Hepatocyte (in vitro differentiated cells): ENCODE data around the gene EML4. TPM values are rescaled to one million over a fixed set of nuclear protein-coding genes. Genes with fewer than 3 reads are reported as not detected.

Source experiments
- DNase-seq: peaks from one replicate; pipeline ENCODE4 v3.0.0-alpha.2; 2016; ENCODE audit warnings: low spot score
- H2AFZ ChIP-seq: fragments of 200-600 bp; sonication (generic); 2 replicates; pipeline ENCODE4 v1.6.0; 2016; ENCODE audit warnings: antibody characterized with exemption, mild to moderate bottlenecking
- H3K27ac ChIP-seq: fragments of 200-600 bp; sonication (generic); 2 replicates; pipeline ENCODE4 v1.5.1; 2016; ENCODE audit warnings: mild to moderate bottlenecking
- H3K27me3 ChIP-seq: fragments of 200-600 bp; sonication (generic); 2 replicates; pipeline ENCODE4 v1.6.1; 2016
- H3K36me3 ChIP-seq: fragments of 200-600 bp; sonication (generic); replicated peaks from 2 replicates; pipeline ENCODE4 v1.5.1; 2016; ENCODE audit warnings: low read depth; ENCODE audit not compliant: insufficient read depth
- H3K4me1 ChIP-seq: fragments of 200-600 bp; sonication (generic); 2 replicates; pipeline ENCODE4 v1.5.1; 2016; ENCODE audit warnings: mild to moderate bottlenecking, moderate library complexity; ENCODE audit not compliant: insufficient read depth
- H3K4me2 ChIP-seq: fragments of 200-600 bp; sonication (generic); 2 replicates; pipeline ENCODE4 v1.6.0; 2016
- H3K4me3 ChIP-seq: fragments of 200-600 bp; sonication (generic); 2 replicates; pipeline ENCODE4 v1.5.1; 2016; ENCODE audit warnings: mild to moderate bottlenecking
- H3K79me2 ChIP-seq: fragments of 200-600 bp; sonication (generic); 2 replicates; pipeline ENCODE4 v1.6.0; 2017; ENCODE audit warnings: mild to moderate bottlenecking
- H3K9me2 ChIP-seq: fragments of 200-600 bp; sonication (generic); replicated peaks from 2 replicates; pipeline ENCODE4 v1.6.0; 2017; ENCODE audit warnings: mild to moderate bottlenecking; ENCODE audit not compliant: insufficient read depth
- H3K9me3 ChIP-seq: fragments of 200-600 bp; sonication (generic); 2 replicates; pipeline ENCODE4 v1.5.1; 2016; ENCODE audit warnings: low read depth, mild to moderate bottlenecking
- H4K20me1 ChIP-seq: fragments of 200-600 bp; sonication (generic); 2 replicates; pipeline ENCODE4 v1.6.0; 2016; ENCODE audit warnings: mild to moderate bottlenecking; ENCODE audit not compliant: insufficient read depth, poor library complexity, severe bottlenecking
- EZH2 ChIP-seq: fragments of 200-600 bp; sonication (generic); IDR thresholded peaks from 2 replicates; pipeline ENCODE4 v1.6.1; 2016; ENCODE audit warnings: antibody characterized with exemption, mild to moderate bottlenecking, borderline replicate concordance
- EZH2phosphoT487 ChIP-seq: fragments of 200-600 bp; sonication (generic); IDR thresholded peaks from one replicate; pipeline ENCODE4 v1.6.1; 2018; ENCODE audit warnings: antibody characterized with exemption, mild to moderate bottlenecking, low read depth, moderate library complexity; ENCODE audit not compliant: unreplicated experiment, severe bottlenecking
- WGBS: methylation state at CpG from one replicate; pipeline ENCODE4 v1.1.6; 2016; ENCODE audit warnings: low lambda C conversion rate; ENCODE audit errors: missing lambda C conversion rate; 5-methylcytosine and 5-hydroxymethylcytosine counted together
- polyA plus RNA-seq: library from polyadenylated mRNA; unstranded; fragments of >200 nt; fragmentation: Nextera tagmentation; extraction: Ambion mirVana; gene quantifications from 2 replicates; pipeline ENCODE4 v1.2.1, GENCODE V29; 2016
- total RNA-seq: library from RNA; depleted of rRNA; stranded (reverse); fragments of >200 nt; gene quantifications from 2 replicates; pipeline ENCODE4 v1.2.3, GENCODE V29; 2014
- TF ChIP-seq, protein P1 (sequence below): fragments of 200-600 bp; sonication (generic); IDR thresholded peaks from 2 replicates; pipeline ENCODE4 v1.5.1; 2016; ENCODE audit warnings: antibody characterized with exemption, mild to moderate bottlenecking; ENCODE audit not compliant: poor library complexity

Gene EML4
- total and polyA plus RNA-seq, 2 experiments from 2014 or later, result 49.9 to 86.8 TPM

DNA sequence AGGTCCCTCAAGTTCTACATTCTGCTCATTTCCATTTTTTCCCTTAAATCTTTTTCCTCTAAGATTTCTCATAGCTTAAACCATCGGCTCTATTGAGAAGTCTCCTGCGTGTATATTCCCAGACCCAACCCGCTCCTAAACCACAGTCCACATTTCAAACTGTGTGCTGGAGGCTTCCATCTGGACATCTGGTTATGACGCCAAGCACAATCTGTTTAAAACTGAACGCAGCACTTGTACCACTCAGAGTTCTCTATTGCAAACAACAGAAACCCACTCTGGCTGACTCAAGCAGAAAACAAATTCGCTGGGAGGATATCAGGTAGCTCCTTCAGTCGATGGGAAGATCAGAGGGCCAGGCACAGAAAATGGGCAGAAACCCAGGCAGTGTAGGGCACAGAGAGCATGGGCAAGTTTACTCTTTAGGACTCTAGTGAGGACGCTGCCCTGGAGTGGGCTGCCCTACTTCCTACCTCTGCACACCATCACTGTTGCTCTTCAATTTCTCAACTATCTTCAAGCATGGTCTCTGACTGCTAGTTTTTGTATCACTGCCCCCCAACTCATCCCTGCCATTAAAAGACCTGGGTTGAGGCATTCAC lies 5.6 kb upstream of the EML4 start:
- Histone ChIP-seq H3K9me2 (no peaks in the 10 kb centered on the region), H2AFZ (no peak overlapping the region), H3K27me3 (no peaks in the 10 kb centered on the region), H3K4me3 (no peak overlapping the region), H3K4me2 (no peak overlapping the region), H3K4me1 (no peaks in the 10 kb centered on the region), H3K79me2 (no peaks in the 10 kb centered on the region), H3K36me3 (no peaks in the 10 kb centered on the region), H3K27ac (no peak overlapping the region), H4K20me1 (no peaks in the 10 kb centered on the region), H3K9me3 (no peaks in the 10 kb centered on the region)
- TF ChIP-seq, protein P1, sequence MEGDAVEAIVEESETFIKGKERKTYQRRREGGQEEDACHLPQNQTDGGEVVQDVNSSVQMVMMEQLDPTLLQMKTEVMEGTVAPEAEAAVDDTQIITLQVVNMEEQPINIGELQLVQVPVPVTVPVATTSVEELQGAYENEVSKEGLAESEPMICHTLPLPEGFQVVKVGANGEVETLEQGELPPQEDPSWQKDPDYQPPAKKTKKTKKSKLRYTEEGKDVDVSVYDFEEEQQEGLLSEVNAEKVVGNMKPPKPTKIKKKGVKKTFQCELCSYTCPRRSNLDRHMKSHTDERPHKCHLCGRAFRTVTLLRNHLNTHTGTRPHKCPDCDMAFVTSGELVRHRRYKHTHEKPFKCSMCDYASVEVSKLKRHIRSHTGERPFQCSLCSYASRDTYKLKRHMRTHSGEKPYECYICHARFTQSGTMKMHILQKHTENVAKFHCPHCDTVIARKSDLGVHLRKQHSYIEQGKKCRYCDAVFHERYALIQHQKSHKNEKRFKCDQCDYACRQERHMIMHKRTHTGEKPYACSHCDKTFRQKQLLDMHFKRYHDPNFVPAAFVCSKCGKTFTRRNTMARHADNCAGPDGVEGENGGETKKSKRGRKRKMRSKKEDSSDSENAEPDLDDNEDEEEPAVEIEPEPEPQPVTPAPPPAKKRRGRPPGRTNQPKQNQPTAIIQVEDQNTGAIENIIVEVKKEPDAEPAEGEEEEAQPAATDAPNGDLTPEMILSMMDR, result no peak
- TF ChIP-seq EZH2 (no peak), EZH2phosphoT487 (no peak)
- 61% methylated on average over 8 of the region's 8 CpGs for WGBS
- DNase-seq, result no peak

DNA sequence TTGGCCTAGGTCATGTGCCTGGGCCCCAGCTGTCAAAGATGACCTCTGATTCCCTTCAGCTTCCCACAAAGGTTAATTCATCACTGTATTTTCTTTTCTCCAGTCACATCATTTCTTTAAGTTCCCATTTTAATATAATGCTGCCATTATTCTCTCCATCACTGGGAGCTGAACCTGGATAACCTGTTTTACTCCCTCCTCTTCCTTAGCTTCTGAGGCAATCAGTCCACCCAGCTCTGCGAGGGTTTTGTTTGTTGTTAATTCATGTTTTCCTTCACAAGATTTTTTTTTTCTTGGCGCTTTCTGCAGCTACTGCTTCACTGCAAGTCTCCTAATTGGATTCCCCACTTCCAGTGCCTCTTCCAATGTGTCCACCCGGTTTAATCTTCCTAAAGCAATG lies 5.1 kb upstream of the EML4 start:
- no peak for TF ChIP-seq EZH2phosphoT487
- no peak overlapping the region for H3K4me2 ChIP-seq
- H3K4me3 ChIP-seq, result no peak overlapping the region
- H3K27ac ChIP-seq, result no peak overlapping the region
- no peaks in the 10 kb centered on the region for H4K20me1 ChIP-seq
- H3K27me3 ChIP-seq, result no peaks in the 10 kb centered on the region
- H3K4me1 ChIP-seq, result no peaks in the 10 kb centered on the region
- H3K79me2 ChIP-seq, result no peaks in the 10 kb centered on the region
- H2AFZ ChIP-seq, result no peak overlapping the region
- no peaks in the 10 kb centered on the region for H3K9me2 ChIP-seq
- DNase-seq, result no peak
- 66% methylated on average over 3 of the region's 3 CpGs for WGBS
- no peaks in the 10 kb centered on the region for H3K36me3 ChIP-seq
- H3K9me3 ChIP-seq, result no peaks in the 10 kb centered on the region

DNA sequence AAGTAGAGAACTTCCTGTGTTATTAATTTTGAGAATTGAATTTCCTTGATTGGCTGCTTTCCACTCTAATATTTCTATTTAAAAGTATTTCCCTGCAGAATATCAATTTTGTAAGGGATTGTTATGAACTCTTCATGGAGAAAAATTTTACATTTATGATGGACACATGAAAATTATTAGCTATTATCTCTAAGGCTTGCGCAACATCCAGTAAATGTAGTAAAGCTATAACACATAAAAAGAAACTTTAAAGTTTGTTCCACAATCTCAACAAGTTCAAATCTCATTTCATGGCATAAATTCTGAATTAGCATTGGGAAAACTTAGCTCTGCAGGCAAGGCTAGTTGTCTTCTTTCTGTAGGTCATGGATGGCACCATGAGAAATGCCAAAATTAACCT lies 4.2 kb upstream of the EML4 start:
- WGBS, result 63% methylated on average over 1 of the region's 1 CpG
- Histone ChIP-seq H4K20me1 (no peaks in the 10 kb centered on the region), H3K9me2 (no peaks in the 10 kb centered on the region), H3K4me2 (no peak overlapping the region), H3K79me2 (peaks cover 6% of the 10 kb centered on the region), H3K27ac (no peak overlapping the region), H3K4me1 (no peaks in the 10 kb centered on the region), H3K9me3 (no peaks in the 10 kb centered on the region), H3K4me3 (no peak overlapping the region), H3K36me3 (no peaks in the 10 kb centered on the region), H2AFZ (no peak overlapping the region), H3K27me3 (no peaks in the 10 kb centered on the region)
- DNase-seq, result no peak
- no peak for TF ChIP-seq EZH2phosphoT487
- TF ChIP-seq, protein P1, result no peak

DNA sequence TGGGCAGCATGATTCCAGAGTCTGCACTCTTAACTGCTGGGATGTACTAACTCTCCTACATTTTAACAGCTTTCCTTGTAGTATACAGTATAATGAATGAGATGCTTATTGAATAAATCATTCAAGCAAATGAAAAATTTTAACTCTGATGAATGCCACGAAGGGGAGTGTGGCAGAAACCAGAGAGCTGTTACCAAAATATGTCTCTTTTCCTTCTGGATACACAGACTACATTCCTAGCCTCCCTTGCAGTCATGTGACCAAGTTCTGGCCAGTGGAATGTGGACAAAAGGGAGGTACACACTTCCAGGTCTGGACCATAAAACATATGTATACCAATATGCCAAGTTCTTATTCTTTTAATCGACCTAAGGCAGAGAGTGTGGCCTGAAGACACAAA lies 1.7 kb upstream of the EML4 start:
- Histone ChIP-seq H3K9me3 (no peaks in the 10 kb centered on the region), H3K27me3 (no peaks in the 10 kb centered on the region), H3K4me3 (no peak overlapping the region), H3K9me2 (no peaks in the 10 kb centered on the region), H3K79me2 (peaks cover 31% of the 10 kb centered on the region), H2AFZ (no peak overlapping the region), H3K4me2 (no peak overlapping the region), H3K4me1 (peaks cover 15% of the 10 kb centered on the region), H4K20me1 (peaks cover 2% of the 10 kb centered on the region), H3K36me3 (no peaks in the 10 kb centered on the region), H3K27ac (no peak overlapping the region)
- no peak for TF ChIP-seq EZH2phosphoT487
- no peak for TF ChIP-seq EZH2
- TF ChIP-seq, protein P1, result no peak
- WGBS, result 53% methylated on average over 2 of the region's 2 CpGs
- no peak for DNase-seq
